ENCODE data around the gene SATB1. TPM values are rescaled to one million over a fixed set of nuclear protein-coding genes. Genes with fewer than 3 reads are reported as not detected.

The SATB1 gene
- polyA plus RNA-seq, 1 donor from 2014 or later = 16.0 TPM

DNA sequence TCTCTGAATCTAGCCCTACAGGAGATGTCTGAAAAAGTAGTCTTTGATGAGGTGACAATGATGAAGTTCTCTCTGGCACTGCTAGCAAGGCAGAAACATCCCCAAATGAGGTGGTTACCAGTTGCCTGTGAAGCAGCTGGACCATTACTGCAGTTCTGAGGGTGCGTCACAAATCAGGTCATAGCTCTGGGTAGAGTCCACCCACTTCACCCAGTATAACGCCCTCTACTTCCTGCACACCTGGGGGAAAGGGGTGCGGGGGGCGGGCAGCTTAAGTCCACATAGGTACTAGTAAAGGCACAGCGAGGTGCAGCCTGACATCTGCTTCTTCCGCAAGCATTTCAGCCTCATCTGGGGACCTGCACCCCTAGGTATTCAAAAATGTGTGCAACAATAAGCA, 13.4 kb upstream of the SATB1 start:
- H3K27ac ChIP-seq (ENCODE audit: low read length) = no peak overlapping the region
- H3K36me3 ChIP-seq (ENCODE audit: insufficient read depth, low read length) = no peaks in the 10 kb centered on the region
- H3K27me3 ChIP-seq (ENCODE audit: insufficient read depth, low read depth, low read length) = peaks cover 33% of the 10 kb centered on the region
- no peaks in the 10 kb centered on the region for H3K9me3 ChIP-seq (ENCODE audit: low read length)
- H3K79me2 ChIP-seq (replicated peaks; ENCODE audit: insufficient read depth, low read length) = no peaks in the 10 kb centered on the region
- H3K4me2 ChIP-seq (ENCODE audit: low read length) = no peak overlapping the region
- H2AFZ ChIP-seq (ENCODE audit: low read depth, low read length) = no peak overlapping the region
- no peak overlapping the region for H3K9ac ChIP-seq (ENCODE audit: low read length)
- H3F3A ChIP-seq (ENCODE audit: insufficient read depth, low read length, poor library complexity, severe bottlenecking) = no peaks in the 10 kb centered on the region
- H4K20me1 ChIP-seq (ENCODE audit: insufficient read depth) = no peaks in the 10 kb centered on the region
- TF ChIP-seq RAD21 (conservative IDR thresholded peaks at IDR 0.05) (no peak), TAF1 (IDR thresholded peaks at IDR 0.05; ENCODE audit: low read depth) (no peak), SMC3 (conservative IDR thresholded peaks at IDR 0.05; ENCODE audit: poor library complexity) (no peak), EZH2 (IDR thresholded peaks at IDR 0.05; ENCODE audit: borderline replicate concordance, insufficient read depth, low read length, poor library complexity, severe bottlenecking) (no peak), MXI1 (conservative IDR thresholded peaks at IDR 0.05; ENCODE audit: poor library complexity, severe bottlenecking) (no peak), POLR2AphosphoS5 (IDR thresholded peaks at IDR 0.05) (no peak)
- TF ChIP-seq, protein P1, sequence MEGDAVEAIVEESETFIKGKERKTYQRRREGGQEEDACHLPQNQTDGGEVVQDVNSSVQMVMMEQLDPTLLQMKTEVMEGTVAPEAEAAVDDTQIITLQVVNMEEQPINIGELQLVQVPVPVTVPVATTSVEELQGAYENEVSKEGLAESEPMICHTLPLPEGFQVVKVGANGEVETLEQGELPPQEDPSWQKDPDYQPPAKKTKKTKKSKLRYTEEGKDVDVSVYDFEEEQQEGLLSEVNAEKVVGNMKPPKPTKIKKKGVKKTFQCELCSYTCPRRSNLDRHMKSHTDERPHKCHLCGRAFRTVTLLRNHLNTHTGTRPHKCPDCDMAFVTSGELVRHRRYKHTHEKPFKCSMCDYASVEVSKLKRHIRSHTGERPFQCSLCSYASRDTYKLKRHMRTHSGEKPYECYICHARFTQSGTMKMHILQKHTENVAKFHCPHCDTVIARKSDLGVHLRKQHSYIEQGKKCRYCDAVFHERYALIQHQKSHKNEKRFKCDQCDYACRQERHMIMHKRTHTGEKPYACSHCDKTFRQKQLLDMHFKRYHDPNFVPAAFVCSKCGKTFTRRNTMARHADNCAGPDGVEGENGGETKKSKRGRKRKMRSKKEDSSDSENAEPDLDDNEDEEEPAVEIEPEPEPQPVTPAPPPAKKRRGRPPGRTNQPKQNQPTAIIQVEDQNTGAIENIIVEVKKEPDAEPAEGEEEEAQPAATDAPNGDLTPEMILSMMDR (IDR thresholded peaks at IDR 0.05; ENCODE audit: poor library complexity, severe bottlenecking) = no peak
- H3K9me2 ChIP-seq (ENCODE audit: insufficient read depth, low read length) = no peaks in the 10 kb centered on the region
- no peak overlapping the region for H3K4me3 ChIP-seq (ENCODE audit: low read length)

DNA sequence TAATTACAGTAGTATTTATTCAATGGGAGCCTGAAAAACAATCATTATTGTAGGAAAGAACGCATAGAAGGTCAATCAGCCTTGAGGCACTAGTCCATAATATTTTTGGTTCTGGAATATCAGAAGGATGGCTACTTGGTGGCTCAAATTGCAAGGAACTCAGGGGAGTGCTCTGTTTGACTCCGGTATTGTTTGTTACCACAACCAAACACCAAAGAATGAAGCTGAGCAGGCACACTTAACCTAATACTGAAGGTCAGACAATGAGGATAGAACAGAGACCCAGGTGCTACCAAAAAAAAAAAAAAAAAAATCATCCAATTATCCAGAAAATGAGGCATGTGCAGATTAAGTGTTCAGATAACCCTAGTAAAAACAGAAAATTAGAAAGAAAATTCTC, 11.1 kb upstream of the SATB1 start:
- Histone ChIP-seq H3K79me2 (replicated peaks; ENCODE audit: insufficient read depth, low read length) (no peaks in the 10 kb centered on the region), H3K36me3 (ENCODE audit: insufficient read depth, low read length) (no peaks in the 10 kb centered on the region), H4K20me1 (ENCODE audit: insufficient read depth) (no peaks in the 10 kb centered on the region), H3K4me3 (ENCODE audit: low read length) (no peak overlapping the region), H3K4me2 (ENCODE audit: low read length) (no peak overlapping the region), H3K9ac (ENCODE audit: low read length) (no peak overlapping the region), H3K9me2 (ENCODE audit: insufficient read depth, low read length) (no peaks in the 10 kb centered on the region), H3K27ac (ENCODE audit: low read length) (no peak overlapping the region), H3F3A (ENCODE audit: insufficient read depth, low read length, poor library complexity, severe bottlenecking) (no peaks in the 10 kb centered on the region), H3K9me3 (ENCODE audit: low read length) (no peaks in the 10 kb centered on the region), H3K27me3 (ENCODE audit: insufficient read depth, low read depth, low read length) (peaks cover 9% of the 10 kb centered on the region), H2AFZ (ENCODE audit: low read depth, low read length) (no peak overlapping the region)
- TF ChIP-seq SMC3 (conservative IDR thresholded peaks at IDR 0.05; ENCODE audit: poor library complexity) (no peak), EZH2 (IDR thresholded peaks at IDR 0.05; ENCODE audit: borderline replicate concordance, insufficient read depth, low read length, poor library complexity, severe bottlenecking) (no peak), MXI1 (conservative IDR thresholded peaks at IDR 0.05; ENCODE audit: poor library complexity, severe bottlenecking) (no peak)
- TF ChIP-seq, protein P1 (IDR thresholded peaks at IDR 0.05; ENCODE audit: poor library complexity, severe bottlenecking) = no peak

DNA sequence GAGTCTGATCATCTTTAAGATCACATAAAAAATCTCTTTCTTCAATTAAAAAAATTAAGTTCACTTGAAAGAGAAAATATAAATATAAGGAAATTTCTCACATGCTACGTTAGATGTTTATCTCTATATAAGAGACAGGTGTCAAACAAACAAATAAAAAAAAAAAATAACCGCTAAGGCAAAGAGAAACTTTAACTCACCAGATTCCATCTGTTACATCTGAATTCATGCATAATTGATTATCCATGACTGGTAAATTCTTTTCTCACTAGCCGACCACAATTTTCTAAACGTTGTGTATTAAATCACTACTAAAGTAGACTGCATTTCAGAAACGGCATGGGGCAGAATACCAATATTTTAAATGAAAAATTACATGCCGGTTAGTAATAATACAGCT, 9.6 kb upstream of the SATB1 start:
- no peak overlapping the region for H2AFZ ChIP-seq (ENCODE audit: low read depth, low read length)
- no peak overlapping the region for H3K4me3 ChIP-seq (ENCODE audit: low read length)
- no peaks in the 10 kb centered on the region for H3F3A ChIP-seq (ENCODE audit: insufficient read depth, low read length, poor library complexity, severe bottlenecking)
- H3K27ac ChIP-seq (ENCODE audit: low read length) = no peak overlapping the region
- no peaks in the 10 kb centered on the region for H3K9me2 ChIP-seq (ENCODE audit: insufficient read depth, low read length)
- no peaks in the 10 kb centered on the region for H3K9me3 ChIP-seq (ENCODE audit: low read length)
- TF ChIP-seq POLR2AphosphoS5 (IDR thresholded peaks at IDR 0.05) = no peak
- no peak for TF ChIP-seq EP300 (conservative IDR thresholded peaks at IDR 0.05; ENCODE audit: poor library complexity, severe bottlenecking)
- no peak for TF ChIP-seq SMC3 (conservative IDR thresholded peaks at IDR 0.05; ENCODE audit: poor library complexity)
- no peak for TF ChIP-seq MXI1 (conservative IDR thresholded peaks at IDR 0.05; ENCODE audit: poor library complexity, severe bottlenecking)
- TF ChIP-seq, protein P1 (IDR thresholded peaks at IDR 0.05; ENCODE audit: poor library complexity, severe bottlenecking) = no peak
- no peak for TF ChIP-seq EZH2 (IDR thresholded peaks at IDR 0.05; ENCODE audit: borderline replicate concordance, insufficient read depth, low read length, poor library complexity, severe bottlenecking)
- no peak for TF ChIP-seq TAF1 (IDR thresholded peaks at IDR 0.05; ENCODE audit: low read depth)
- no peak for TF ChIP-seq RAD21 (conservative IDR thresholded peaks at IDR 0.05)
- H3K36me3 ChIP-seq (ENCODE audit: insufficient read depth, low read length) = no peaks in the 10 kb centered on the region
- H3K4me2 ChIP-seq (ENCODE audit: low read length) = no peak overlapping the region
- H3K27me3 ChIP-seq (ENCODE audit: insufficient read depth, low read depth, low read length) = peaks cover 3% of the 10 kb centered on the region
- no peak overlapping the region for H3K9ac ChIP-seq (ENCODE audit: low read length)
- no peaks in the 10 kb centered on the region for H4K20me1 ChIP-seq (ENCODE audit: insufficient read depth)
- H3K79me2 ChIP-seq (replicated peaks; ENCODE audit: insufficient read depth, low read length) = no peaks in the 10 kb centered on the region
